ENCODE data around the gene KLF2.

The KLF2 gene

DNA sequence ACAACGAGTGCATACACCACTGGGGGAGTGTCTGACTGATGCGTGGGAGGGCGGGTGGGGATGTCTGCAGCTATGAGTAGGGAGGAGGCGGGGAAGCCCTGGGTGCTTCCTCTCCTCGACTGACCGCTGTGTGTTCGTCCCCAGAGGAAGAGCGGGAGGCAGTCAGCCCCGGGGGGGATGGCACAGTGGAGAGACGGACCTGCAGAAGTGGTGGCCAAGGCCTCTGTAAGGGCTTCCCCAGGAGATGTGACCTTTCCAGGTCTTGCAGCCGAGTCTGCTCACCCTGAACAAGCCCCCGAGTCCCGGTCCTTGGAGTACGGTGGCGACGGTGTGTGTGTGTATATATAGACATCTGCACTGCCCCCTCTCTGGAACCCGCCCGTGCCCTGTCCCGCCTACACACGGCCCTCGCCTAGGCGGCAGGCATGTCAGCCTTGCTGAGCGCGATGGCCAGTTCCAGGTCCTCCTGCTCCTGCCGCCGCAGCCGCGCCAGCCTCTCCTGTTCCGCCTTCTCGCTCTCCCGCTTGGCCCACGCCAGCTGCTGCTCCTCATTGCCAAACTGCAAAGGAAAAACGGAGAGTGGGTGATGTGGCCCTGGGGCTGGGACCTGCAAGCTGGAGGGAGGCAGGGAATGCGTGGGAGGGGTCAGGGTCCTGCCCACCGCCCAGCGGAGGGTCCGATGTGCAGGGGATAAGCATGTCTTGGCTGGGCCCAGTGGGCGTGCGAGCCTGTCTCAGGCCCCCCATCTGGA is 30.8 kb downstream of the KLF2 start:
- peaks cover 36% of the 10 kb centered on the region for H3K36me3 Mint-ChIP-seq (ENCODE audit: low read depth)
- no peaks in the 10 kb centered on the region for H3K9me3 Mint-ChIP-seq
- H3K4me3 Mint-ChIP-seq: peak overlapping the region; percentile 36
- peaks cover 2% of the 10 kb centered on the region for H3K27me3 Mint-ChIP-seq (ENCODE audit: low read depth)
- peaks cover 57% of the 10 kb centered on the region for H3K4me1 Mint-ChIP-seq (ENCODE audit: low read depth)
- H3K27ac Mint-ChIP-seq: peak overlapping the region; percentile 26
- no peak for DNase-seq (ENCODE audit: low spot score)

- H3K36me3 Mint-ChIP-seq (ENCODE audit: low read depth): peaks cover 48% of the 10 kb centered on the region
- no peak for DNase-seq (ENCODE audit: low spot score)
- H3K27ac Mint-ChIP-seq: peak overlapping the region; percentile 64
Observed at GRCh38 chr19:16358456-16358855, 33.8 kb downstream of the KLF2 start.

GRCh38 chr19:16359074-16359473 is 34.4 kb downstream of the KLF2 start:
- H3K4me1 Mint-ChIP-seq (ENCODE audit: low read depth): peaks cover 69% of the 10 kb centered on the region
- H3K4me3 Mint-ChIP-seq: peak overlapping the region; percentile 51
- DNase-seq (ENCODE audit: low spot score): no peak
- H3K36me3 Mint-ChIP-seq (ENCODE audit: low read depth): peaks cover 51% of the 10 kb centered on the region
- peaks cover 2% of the 10 kb centered on the region for H3K27me3 Mint-ChIP-seq (ENCODE audit: low read depth)
- H3K9me3 Mint-ChIP-seq: no peaks in the 10 kb centered on the region
- peak overlapping the region; percentile 66 for H3K27ac Mint-ChIP-seq

More at GRCh38 chr19:16358456-16358855, 33.8 kb downstream of the KLF2 start:
- no peak overlapping the region for H3K4me3 Mint-ChIP-seq
- peaks cover 2% of the 10 kb centered on the region for H3K27me3 Mint-ChIP-seq (ENCODE audit: low read depth)
- H3K9me3 Mint-ChIP-seq: no peaks in the 10 kb centered on the region
- peaks cover 65% of the 10 kb centered on the region for H3K4me1 Mint-ChIP-seq (ENCODE audit: low read depth)

DNA sequence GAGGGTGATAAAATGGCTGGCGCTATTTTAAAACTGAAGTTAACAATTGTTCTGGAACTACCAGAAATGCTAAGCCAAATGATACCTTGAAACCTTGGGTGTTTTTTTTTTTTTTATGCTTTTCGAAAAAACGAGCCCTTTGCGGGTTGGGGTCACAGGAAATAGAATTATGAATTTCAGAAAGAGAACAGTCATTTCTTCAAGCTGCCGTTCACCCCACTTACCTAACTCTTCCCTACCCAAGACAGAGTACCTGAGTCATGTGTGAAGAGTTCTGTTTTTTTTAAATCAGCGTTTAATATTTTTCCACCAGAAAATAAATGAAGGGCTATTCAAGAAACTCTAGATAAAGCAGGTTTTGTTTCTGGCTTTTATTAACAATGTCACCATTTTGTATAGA is 35.3 kb downstream of the KLF2 start:
- H3K27me3 Mint-ChIP-seq (ENCODE audit: low read depth): peaks cover 2% of the 10 kb centered on the region
- no peaks in the 10 kb centered on the region for H3K9me3 Mint-ChIP-seq
- H3K36me3 Mint-ChIP-seq (ENCODE audit: low read depth): peaks cover 51% of the 10 kb centered on the region
- no peak for DNase-seq (ENCODE audit: low spot score)
- peak overlapping the region; percentile 82 for H3K27ac Mint-ChIP-seq
- peaks cover 74% of the 10 kb centered on the region for H3K4me1 Mint-ChIP-seq (ENCODE audit: low read depth)
- H3K4me3 Mint-ChIP-seq: peak overlapping the region; percentile 66

DNA sequence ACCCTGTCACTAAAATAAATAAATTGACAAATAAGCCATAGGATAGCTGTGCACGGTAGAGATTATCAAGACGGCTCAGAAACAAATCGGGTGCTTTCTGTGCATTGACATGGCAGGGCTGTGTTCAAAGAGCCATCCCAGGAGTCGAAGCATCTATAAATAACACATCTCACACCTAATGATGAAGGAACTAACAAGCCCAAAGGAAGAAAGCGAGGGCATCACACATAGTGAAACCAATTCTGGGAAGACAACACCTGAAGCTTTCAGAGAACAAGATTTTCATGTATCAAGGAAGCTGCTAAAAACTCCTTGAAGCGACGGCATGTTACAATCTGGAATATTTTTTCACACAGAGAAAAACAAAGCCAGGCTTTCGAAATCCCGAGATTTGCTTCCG is 36.1 kb downstream of the KLF2 start:
- no peaks in the 10 kb centered on the region for H3K9me3 Mint-ChIP-seq
- H3K36me3 Mint-ChIP-seq (ENCODE audit: low read depth): peaks cover 50% of the 10 kb centered on the region
- peak overlapping the region; percentile 66 for H3K4me3 Mint-ChIP-seq
- peak overlapping the region; percentile 82 for H3K27ac Mint-ChIP-seq
- H3K4me1 Mint-ChIP-seq (ENCODE audit: low read depth): peaks cover 75% of the 10 kb centered on the region
- DNase-seq (ENCODE audit: low spot score): no peak
- peaks cover 2% of the 10 kb centered on the region for H3K27me3 Mint-ChIP-seq (ENCODE audit: low read depth)

DNA sequence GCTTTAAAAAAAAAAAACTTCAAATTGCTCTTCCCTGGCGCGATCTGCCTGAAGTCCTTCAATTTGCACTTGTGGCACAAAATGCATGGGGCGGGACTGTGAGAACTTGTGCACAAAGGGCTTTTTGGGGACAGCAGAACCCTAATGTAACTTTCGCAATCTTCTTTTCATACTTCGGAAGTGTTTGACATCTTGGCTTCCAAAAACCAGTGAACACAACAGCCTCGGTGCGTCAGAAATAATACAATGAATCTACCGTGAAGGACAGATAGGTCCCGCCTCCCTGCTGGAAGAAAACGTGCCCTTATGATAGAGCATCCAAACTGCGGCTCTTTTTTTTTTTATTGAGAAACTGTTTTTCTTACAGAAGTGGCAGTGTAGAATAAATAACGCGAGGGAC is 36.6 kb downstream of the KLF2 start:
- Mint-ChIP-seq H3K27me3 (ENCODE audit: low read depth) (peaks cover 2% of the 10 kb centered on the region), H3K9me3 (no peaks in the 10 kb centered on the region), H3K4me1 (ENCODE audit: low read depth) (peaks cover 79% of the 10 kb centered on the region), H3K27ac (peak overlapping the region; percentile 82), H3K36me3 (ENCODE audit: low read depth) (peaks cover 50% of the 10 kb centered on the region), H3K4me3 (peak overlapping the region; percentile 66)
- no peak for DNase-seq (ENCODE audit: low spot score)

DNA sequence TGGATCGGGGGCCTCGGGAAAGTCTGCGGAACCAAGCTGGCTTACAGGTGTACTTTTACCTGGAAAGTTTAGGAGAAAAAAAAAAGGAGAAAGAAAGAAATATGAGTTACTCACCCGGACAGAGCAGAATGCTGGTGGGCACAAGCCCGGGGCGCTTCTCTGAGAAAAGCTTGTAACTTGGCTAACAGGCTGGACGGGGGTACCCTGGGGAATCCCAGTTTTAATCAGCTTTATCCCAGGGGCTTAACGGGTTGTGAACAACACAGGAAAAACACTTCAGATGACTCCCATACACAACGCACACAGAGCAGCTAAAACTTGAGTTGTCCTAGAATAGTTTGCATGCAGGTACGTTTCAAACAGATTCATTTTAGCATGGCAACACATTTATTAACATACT is 37.3 kb downstream of the KLF2 start:
- Mint-ChIP-seq H3K27ac (peak overlapping the region; percentile 49), H3K9me3 (no peaks in the 10 kb centered on the region), H3K36me3 (ENCODE audit: low read depth) (peaks cover 46% of the 10 kb centered on the region), H3K27me3 (ENCODE audit: low read depth) (peaks cover 2% of the 10 kb centered on the region), H3K4me1 (ENCODE audit: low read depth) (peaks cover 81% of the 10 kb centered on the region), H3K4me3 (no peak overlapping the region)
- DNase-seq (ENCODE audit: low spot score): no peak

GRCh38 chr19:16363133-16363851 is 38.7 kb downstream of the KLF2 start:
- H3K27ac Mint-ChIP-seq: peak overlapping the region; percentile 49
- H3K4me1 Mint-ChIP-seq (ENCODE audit: low read depth): peaks cover 76% of the 10 kb centered on the region
- H3K36me3 Mint-ChIP-seq (ENCODE audit: low read depth): peaks cover 40% of the 10 kb centered on the region
- no peaks in the 10 kb centered on the region for H3K9me3 Mint-ChIP-seq
- no peak overlapping the region for H3K4me3 Mint-ChIP-seq
- H3K27me3 Mint-ChIP-seq (ENCODE audit: low read depth): no peaks in the 10 kb centered on the region
- DNase-seq (ENCODE audit: low spot score): no peak

DNA sequence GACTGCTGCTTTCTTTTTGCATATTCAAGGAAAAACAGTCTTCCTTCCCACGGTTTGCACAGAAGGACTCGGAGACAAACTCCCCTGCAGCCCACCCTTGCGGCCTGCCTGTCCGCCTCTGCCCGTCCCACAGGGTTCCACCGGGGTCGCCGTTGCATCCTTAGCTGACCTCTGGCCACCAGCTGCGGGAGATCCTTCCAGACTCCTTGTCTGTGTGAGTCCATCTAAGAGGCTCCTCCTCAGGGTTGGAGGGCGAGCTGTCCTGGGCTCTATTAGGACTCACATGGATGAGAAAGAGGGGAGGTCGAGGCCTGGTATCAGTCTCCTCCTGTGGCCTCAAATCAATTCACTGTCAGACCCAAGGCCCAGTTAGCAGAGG is 39.2 kb downstream of the KLF2 start:
- Mint-ChIP-seq H3K36me3 (ENCODE audit: low read depth) (peaks cover 38% of the 10 kb centered on the region), H3K27me3 (ENCODE audit: low read depth) (no peaks in the 10 kb centered on the region), H3K27ac (peak overlapping the region; percentile 19), H3K4me3 (no peak overlapping the region), H3K9me3 (no peaks in the 10 kb centered on the region), H3K4me1 (ENCODE audit: low read depth) (peaks cover 71% of the 10 kb centered on the region)
- DNase-seq (ENCODE audit: low spot score): no peak

- H3K4me3 Mint-ChIP-seq: no peak overlapping the region
- no peaks in the 10 kb centered on the region for H3K9me3 Mint-ChIP-seq
- H3K4me1 Mint-ChIP-seq (ENCODE audit: low read depth): peaks cover 66% of the 10 kb centered on the region
- DNase-seq (ENCODE audit: low spot score): no peak
- peaks cover 33% of the 10 kb centered on the region for H3K36me3 Mint-ChIP-seq (ENCODE audit: low read depth)
- peak overlapping the region; percentile 19 for H3K27ac Mint-ChIP-seq
- H3K27me3 Mint-ChIP-seq (ENCODE audit: low read depth): no peaks in the 10 kb centered on the region
Observed at GRCh38 chr19:16364231-16364865, 39.7 kb downstream of the KLF2 start.

GRCh38 chr19:16365300-16365996 is 40.8 kb downstream of the KLF2 start:
- peaks cover 1% of the 10 kb centered on the region for H3K27me3 Mint-ChIP-seq (ENCODE audit: low read depth)
- H3K27ac Mint-ChIP-seq: no peak overlapping the region
- H3K9me3 Mint-ChIP-seq: no peaks in the 10 kb centered on the region
- H3K36me3 Mint-ChIP-seq (ENCODE audit: low read depth): peaks cover 28% of the 10 kb centered on the region
- peak overlapping the region; percentile 81 for H3K4me3 Mint-ChIP-seq
- no peak for DNase-seq (ENCODE audit: low spot score)
- peaks cover 58% of the 10 kb centered on the region for H3K4me1 Mint-ChIP-seq (ENCODE audit: low read depth)

DNA sequence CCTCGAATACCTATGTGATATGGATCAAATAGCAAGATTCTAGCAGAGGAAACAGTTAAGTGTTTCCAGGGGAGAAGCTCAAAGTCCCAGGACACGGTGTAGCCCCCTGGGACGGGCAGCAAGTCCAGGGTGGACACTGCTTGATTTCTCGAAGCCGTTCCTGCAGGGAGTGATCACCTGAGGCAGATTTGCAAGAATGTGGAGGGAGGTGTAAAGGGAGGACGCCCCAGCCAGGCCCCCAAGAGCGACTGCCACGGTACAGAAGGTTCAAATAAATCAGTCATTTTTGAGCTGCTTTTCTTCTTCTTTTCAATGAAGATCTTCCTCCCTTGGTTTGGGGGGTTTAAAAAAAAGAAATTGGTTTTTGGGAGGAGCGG is 41.4 kb downstream of the KLF2 start:
- H3K4me1 Mint-ChIP-seq (ENCODE audit: low read depth): peaks cover 58% of the 10 kb centered on the region

DNA sequence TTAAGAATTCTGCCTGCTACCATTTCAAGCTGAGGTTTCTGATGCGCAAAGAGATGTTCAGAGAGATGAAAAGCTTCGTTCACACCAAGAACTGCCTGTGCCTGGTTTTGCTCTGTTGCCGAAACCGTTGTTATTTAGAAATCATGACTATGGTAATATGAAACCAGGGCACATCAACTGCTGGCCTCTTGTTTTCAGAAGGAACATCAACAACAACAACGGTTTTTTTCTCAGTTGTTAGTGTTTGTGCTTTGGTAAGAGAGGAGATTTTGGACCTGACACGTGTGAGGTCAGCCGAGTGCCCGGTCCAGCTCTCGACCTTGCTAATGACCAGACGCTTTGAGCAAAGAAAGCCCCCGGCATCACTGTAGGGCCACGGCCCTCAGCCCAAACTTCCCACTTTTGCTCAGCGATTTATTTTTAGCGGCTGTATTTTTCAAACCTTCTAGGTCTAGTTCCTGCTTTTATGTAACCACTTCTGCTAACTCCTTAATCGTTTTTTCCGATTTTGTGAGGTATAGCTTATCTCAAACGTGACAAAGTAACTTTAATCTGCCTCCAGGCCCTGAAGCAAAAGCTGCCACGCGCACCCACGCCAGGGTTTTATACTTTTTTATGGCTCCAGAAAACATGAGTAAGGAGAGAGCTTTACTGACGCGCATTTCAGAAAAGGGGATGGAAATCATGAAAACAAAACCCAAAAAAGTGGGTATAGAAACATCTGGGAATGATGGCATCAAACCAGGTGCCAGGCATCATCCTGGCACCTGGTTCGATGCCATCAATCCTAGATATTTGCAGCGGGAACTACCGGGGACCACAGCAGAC is 42.0 kb downstream of the KLF2 start:
- Mint-ChIP-seq H3K4me1 (ENCODE audit: low read depth) (peaks cover 57% of the 10 kb centered on the region), H3K4me3 (peak overlapping the region; percentile 81), H3K27me3 (ENCODE audit: low read depth) (peaks cover 3% of the 10 kb centered on the region), H3K36me3 (ENCODE audit: low read depth) (peaks cover 26% of the 10 kb centered on the region), H3K27ac (no peak overlapping the region), H3K9me3 (no peaks in the 10 kb centered on the region)
- DNase-seq (ENCODE audit: low spot score): no peak

More for the DNA sequence above, 41.4 kb downstream of the KLF2 start:
- Mint-ChIP-seq H3K27me3 (ENCODE audit: low read depth) (peaks cover 3% of the 10 kb centered on the region), H3K27ac (no peak overlapping the region), H3K9me3 (no peaks in the 10 kb centered on the region), H3K4me3 (peak overlapping the region; percentile 81), H3K36me3 (ENCODE audit: low read depth) (peaks cover 30% of the 10 kb centered on the region)
- no peak for DNase-seq (ENCODE audit: low spot score)
